ENCODE results near the gene ARRDC4.
A peak's percentile ranks its signal among the peaks of the same experiment; 100 is the strongest.

The ARRDC4 gene

GRCh38 chr15:97976766-97977503 lies 16.4 kb downstream of the ARRDC4 start:
- DNase-seq (ENCODE audit: low read depth) = no peak
- no peak for TF ChIP-seq CTCF (conservative IDR thresholded peaks at IDR 0.05; ENCODE audit: low read depth, low read length)
- H3K4me3 ChIP-seq (ENCODE audit: low read depth, low read length) = no peak overlapping the region

- no peak overlapping the region for H3K4me3 ChIP-seq (ENCODE audit: low read depth, low read length)
- no peak for DNase-seq (ENCODE audit: low read depth)
- TF ChIP-seq CTCF (conservative IDR thresholded peaks at IDR 0.05; ENCODE audit: low read depth, low read length) = no peak
Measured at GRCh38 chr15:97977734-97978133, 17.2 kb downstream of the ARRDC4 start.

GRCh38 chr15:97978401-97979139 lies 18.1 kb downstream of the ARRDC4 start:
- H3K4me3 ChIP-seq (ENCODE audit: low read depth, low read length) = no peak overlapping the region
- peak; percentile 37 for DNase-seq (ENCODE audit: low read depth)
- no peak for TF ChIP-seq CTCF (conservative IDR thresholded peaks at IDR 0.05; ENCODE audit: low read depth, low read length)

- DNase-seq (ENCODE audit: low read depth) = no peak
- H3K4me3 ChIP-seq (ENCODE audit: low read depth, low read length) = no peak overlapping the region
- TF ChIP-seq CTCF (conservative IDR thresholded peaks at IDR 0.05; ENCODE audit: low read depth, low read length) = no peak
Measured at GRCh38 chr15:97979140-97979520, 18.6 kb downstream of the ARRDC4 start.

- no peak overlapping the region for H3K4me3 ChIP-seq (ENCODE audit: low read depth, low read length)
- DNase-seq (ENCODE audit: low read depth) = no peak
- no peak for TF ChIP-seq CTCF (conservative IDR thresholded peaks at IDR 0.05; ENCODE audit: low read depth, low read length)
Measured at GRCh38 chr15:97981058-97981457, 20.6 kb downstream of the ARRDC4 start.

- no peak for DNase-seq (ENCODE audit: low read depth)
- no peak overlapping the region for H3K4me3 ChIP-seq (ENCODE audit: low read depth, low read length)
- TF ChIP-seq CTCF (conservative IDR thresholded peaks at IDR 0.05; ENCODE audit: low read depth, low read length) = no peak
Measured at GRCh38 chr15:97981758-97982157, 21.3 kb downstream of the ARRDC4 start.
